ENCODE measurements around the gene RND2.

RND2 gene

DNA sequence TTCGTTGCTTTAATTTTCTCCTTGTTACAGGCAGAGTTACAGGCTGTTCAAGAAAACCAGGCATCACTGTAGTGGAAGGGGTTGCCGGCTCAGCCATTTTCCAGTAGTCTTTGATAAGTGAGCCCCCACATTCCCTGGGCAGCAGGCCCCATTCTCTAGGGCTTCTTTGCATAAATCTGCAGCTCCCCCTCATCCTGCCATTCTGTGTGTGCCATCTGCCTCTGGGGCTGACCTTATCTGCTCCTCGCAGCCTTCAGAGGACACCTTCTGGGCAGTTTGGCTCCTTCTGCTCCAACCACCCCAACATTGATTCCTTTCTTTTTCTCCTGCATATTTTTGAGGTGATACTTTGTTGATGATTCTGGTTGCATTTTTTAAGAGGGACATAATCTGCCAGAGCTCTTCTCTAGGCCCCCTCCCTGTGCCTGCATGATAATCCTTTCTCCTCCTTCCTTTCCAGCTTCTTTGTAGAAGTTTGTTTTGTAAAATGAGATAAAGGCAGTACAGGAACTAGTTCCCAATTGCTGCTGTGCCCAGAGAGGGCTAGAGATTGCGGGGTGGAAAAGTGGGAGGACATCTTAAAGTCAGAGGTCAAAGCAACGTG is 17.1 kb downstream of the RND2 start:
- TF ChIP-seq REST (IDR thresholded peaks at IDR 0.05; ENCODE audit: insufficient read depth in 1 of 2, low read depth in 2 of 2, low read length in 2 of 2) (no peak), TAF1 (IDR thresholded peaks at IDR 0.05; ENCODE audit: borderline replicate concordance, insufficient read depth, low read length) (no peak), SIN3A (IDR thresholded peaks at IDR 0.05; ENCODE audit: borderline replicate concordance, insufficient read depth, low read length) (no peak), POLR2AphosphoS5 (IDR thresholded peaks at IDR 0.05; ENCODE audit: low read depth, low read length) (no peak), FOXP2 (optimal IDR thresholded peaks at IDR 0.05; ENCODE audit: borderline replicate concordance, extremely low read depth, extremely low read length, insufficient read depth) (no peak)

GRCh38 chr17:43043307-43043706 is 18.3 kb downstream of the RND2 start:
- TF ChIP-seq REST (IDR thresholded peaks at IDR 0.05; ENCODE audit: insufficient read depth in 1 of 2, low read depth in 2 of 2, low read length in 2 of 2) (no peak), POLR2AphosphoS5 (IDR thresholded peaks at IDR 0.05; ENCODE audit: low read depth, low read length) (no peak), SIN3A (IDR thresholded peaks at IDR 0.05; ENCODE audit: borderline replicate concordance, insufficient read depth, low read length) (no peak), FOXP2 (optimal IDR thresholded peaks at IDR 0.05; ENCODE audit: borderline replicate concordance, extremely low read depth, extremely low read length, insufficient read depth) (no peak), TAF1 (IDR thresholded peaks at IDR 0.05; ENCODE audit: borderline replicate concordance, insufficient read depth, low read length) (no peak)

- TF ChIP-seq TAF1 (IDR thresholded peaks at IDR 0.05; ENCODE audit: borderline replicate concordance, insufficient read depth, low read length) (no peak), POLR2AphosphoS5 (IDR thresholded peaks at IDR 0.05; ENCODE audit: low read depth, low read length) (no peak), FOXP2 (optimal IDR thresholded peaks at IDR 0.05; ENCODE audit: borderline replicate concordance, extremely low read depth, extremely low read length, insufficient read depth) (no peak), SIN3A (IDR thresholded peaks at IDR 0.05; ENCODE audit: borderline replicate concordance, insufficient read depth, low read length) (no peak), REST (IDR thresholded peaks at IDR 0.05; ENCODE audit: insufficient read depth in 1 of 2, low read depth in 2 of 2, low read length in 2 of 2) (no peak)
Observed at GRCh38 chr17:43044024-43044423, 19.0 kb downstream of the RND2 start.

- no peak for TF ChIP-seq TAF1 (IDR thresholded peaks at IDR 0.05; ENCODE audit: borderline replicate concordance, insufficient read depth, low read length)
- no peak for TF ChIP-seq FOXP2 (optimal IDR thresholded peaks at IDR 0.05; ENCODE audit: borderline replicate concordance, extremely low read depth, extremely low read length, insufficient read depth)
- no peak for TF ChIP-seq REST (IDR thresholded peaks at IDR 0.05; ENCODE audit: insufficient read depth in 1 of 2, low read depth in 2 of 2, low read length in 2 of 2)
- TF ChIP-seq SIN3A (IDR thresholded peaks at IDR 0.05; ENCODE audit: borderline replicate concordance, insufficient read depth, low read length), result no peak
- TF ChIP-seq POLR2AphosphoS5 (IDR thresholded peaks at IDR 0.05; ENCODE audit: low read depth, low read length), result no peak
Observed at GRCh38 chr17:43051969-43052368, 26.9 kb downstream of the RND2 start.
